HG02943 (cell line): ENCODE measurements around the gene MTFR2.

Experiments
- ATAC-seq: cut with Tn5 transposase; IDR thresholded peaks from one replicate; pipeline ENCODE4 v1.9.1; 2021; ENCODE audit warnings: mild to moderate bottlenecking, low read depth, moderate library complexity; ENCODE audit not compliant: unreplicated experiment

MTFR2 gene

GRCh38 chr6:136249811-136250685 lies at the start of gene MTFR2:
Gene MTFR2 (minus strand): TSS chr6:136250311. CDS start chr6:136249099, 1,212 bp downstream.
- ATAC-seq, result peak; percentile 97

- ATAC-seq, result no peak
Measured at GRCh38 chr6:136294621-136295020, 44.5 kb upstream of the MTFR2 start.

DNA sequence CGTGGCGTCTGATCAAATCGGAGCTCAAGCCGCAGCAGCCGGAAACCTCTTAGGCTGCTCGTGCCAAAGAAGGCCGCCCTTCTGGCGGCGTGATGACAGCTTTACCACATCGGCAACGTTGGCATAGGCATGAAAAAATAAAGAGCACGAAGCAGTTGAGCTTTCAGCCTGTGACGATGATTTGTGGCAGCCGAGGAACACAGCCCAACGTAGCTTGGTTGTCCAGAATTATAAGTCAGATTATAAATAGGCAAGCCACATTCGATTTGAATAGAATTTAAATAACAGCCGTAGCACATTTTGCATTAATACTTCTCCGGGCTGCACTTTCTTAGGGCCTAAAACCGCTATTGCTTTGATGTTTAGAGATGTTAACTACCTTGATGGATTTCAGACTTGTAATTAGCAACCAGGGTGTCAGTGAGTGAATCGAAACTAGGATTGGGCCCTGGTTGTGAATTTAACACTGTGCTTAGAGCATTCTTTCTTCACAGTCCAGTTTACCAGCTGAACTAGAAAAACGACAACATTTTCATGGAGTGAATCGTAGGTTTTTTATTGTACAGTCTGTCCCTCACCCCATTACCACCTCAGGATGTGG lies 40.4 kb upstream of the MTFR2 start:
- ATAC-seq, result peak; percentile 29

DNA sequence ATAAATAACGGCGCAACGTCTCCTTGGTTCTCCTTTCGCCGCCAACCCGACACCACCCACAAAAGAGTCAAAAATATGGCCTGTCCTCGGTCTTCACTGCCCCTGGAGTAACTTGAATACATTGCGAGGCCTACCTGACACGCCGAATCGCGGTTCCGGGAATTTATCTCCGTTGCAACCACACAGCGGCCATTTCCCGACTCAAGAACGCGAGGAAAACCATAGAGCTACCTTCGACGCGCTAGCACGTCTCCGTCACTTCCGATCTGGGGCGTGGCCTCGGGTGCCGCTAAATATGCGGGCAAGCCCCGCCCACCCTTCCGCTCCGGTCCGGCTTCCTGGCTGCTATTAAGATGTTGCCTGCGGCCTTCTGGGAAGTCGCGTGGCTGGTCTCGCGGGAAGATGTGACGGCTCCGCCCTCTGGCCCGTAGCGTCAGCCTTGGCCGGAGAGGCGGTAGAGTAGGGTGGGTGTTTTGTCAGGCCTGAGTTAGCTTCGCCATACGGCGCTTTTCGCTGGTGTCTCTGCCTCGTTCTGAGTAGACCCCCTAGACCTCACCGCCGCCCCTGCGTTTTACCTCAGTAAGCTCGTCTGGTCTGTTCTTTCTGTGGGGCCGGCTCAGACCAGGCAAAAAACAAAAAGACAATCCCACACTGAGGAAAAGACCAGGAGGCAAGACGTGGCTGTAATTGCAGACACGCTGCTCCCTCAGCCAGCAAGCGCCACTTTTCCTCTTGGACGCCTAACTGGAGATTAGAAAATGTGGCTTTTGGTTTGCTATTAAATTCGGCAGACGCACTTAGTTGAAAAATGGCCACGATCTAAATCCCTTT lies 39.7 kb upstream of the MTFR2 start, which contains the start of gene BCLAF1:
TSS of gene BCLAF1 (minus strand) at position 268 of the 831 bp plus-strand sequence. CDS start 9,980 bp downstream, outside the sequence.
- ATAC-seq, result peak; percentile 93

DNA sequence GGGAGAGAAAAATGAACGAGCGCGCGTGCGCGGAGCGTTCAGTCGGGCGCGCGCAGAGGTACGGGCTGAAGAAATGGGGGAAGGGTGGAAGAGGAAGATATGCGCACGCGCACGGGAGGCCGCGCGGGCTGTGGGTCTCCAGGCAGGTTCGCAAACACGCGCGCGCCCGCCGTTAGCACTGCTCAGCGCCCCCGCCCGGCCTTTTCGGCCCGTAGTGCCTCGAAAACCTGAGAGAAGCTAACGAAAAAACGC lies 39.1 kb upstream of the MTFR2 start:
- peak; percentile 40 for ATAC-seq

GRCh38 chr6:136288566-136289326 lies 38.6 kb upstream of the MTFR2 start:
- ATAC-seq, result peak; percentile 35

- no peak for ATAC-seq
Measured at GRCh38 chr6:136284909-136285308, 34.8 kb upstream of the MTFR2 start.

DNA sequence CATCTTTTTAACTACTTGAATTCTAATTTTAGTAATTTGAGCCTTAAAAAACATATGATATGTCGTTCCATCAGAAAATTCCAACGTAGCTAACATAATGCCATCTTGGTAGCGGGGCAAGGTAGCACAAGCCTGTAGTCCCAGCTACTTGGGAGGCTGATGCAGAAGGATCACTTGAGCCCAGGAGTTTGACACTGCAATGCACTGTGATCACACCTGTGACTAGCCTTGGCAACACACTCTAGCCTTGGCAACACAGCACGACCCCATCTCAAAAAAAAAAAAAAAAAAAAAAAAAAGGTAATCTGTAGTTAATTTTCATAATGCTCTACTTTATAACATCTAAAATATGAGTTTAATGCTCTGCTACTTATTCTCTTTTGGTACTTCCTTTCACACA lies 32.8 kb upstream of the MTFR2 start:
- ATAC-seq, result no peak

- no peak for ATAC-seq
Measured at GRCh38 chr6:136280032-136280609, 30.0 kb upstream of the MTFR2 start.

GRCh38 chr6:136274062-136274461 lies 24.0 kb upstream of the MTFR2 start:
- no peak for ATAC-seq

DNA sequence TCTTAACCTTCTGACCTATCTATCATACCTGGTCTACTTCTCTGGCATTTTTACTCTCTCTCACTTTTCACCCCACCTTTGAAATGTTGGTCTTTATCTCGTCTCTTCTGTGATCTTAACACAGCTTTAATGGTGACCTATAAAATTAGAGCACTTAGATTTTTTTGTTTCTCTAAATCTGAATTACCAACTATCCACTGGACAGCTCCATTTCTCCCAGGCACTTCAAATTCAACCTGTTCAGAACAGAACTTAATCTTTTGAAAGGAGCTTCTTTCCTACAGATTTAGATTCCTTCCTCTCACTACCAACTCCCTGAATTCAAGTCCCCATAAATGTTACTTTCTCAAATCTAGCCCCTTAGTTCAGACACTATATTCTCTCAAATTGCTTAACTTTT lies 15.0 kb upstream of the MTFR2 start:
- no peak for ATAC-seq

DNA sequence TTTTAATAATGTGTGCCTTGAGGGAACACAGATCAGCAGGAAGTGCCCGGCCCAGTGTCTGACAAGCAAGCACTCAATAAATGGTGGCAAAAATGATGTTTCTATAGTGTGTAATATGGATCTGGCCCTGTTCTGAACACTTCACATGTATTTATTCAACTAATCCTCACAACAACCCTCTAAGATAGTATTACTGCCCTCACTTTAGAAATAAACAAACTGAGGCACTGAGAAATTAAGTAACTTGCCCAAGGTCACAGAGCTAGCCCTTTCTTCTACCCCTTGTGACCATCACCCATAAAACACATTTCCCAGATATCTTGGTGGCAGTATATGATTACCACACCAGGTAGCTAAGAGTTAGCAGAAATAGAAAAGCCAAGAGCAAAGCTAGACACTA lies 12.8 kb upstream of the MTFR2 start:
- no peak for ATAC-seq

DNA sequence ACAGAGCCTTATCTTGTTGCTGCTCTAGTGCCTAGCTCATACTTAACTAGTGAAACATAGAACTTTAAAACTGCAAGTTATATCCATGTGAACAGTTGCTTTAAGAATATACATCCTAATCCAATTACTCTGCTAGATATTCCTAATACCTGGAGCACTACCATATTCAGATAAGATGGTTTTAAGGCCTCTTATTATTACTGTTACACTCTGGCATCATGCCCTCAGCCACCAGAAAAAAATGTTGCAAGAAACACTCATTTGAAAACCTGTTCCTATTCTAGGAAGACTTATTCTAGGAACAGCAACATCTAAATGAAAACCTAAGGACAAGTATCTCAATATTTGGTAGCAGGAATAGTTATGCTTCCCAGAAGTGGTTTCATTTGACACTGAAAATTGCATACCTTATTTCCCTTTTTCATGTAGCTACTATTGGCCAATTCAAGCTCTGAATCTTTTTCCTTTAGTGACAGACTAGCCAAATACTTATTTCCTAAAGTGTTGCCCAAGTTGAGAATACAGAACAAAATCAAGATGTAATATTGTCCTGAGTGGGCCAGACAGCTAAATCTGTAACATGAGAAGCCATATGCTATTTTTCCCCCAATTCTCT lies 4.8 kb upstream of the MTFR2 start:
- ATAC-seq, result no peak

GRCh38 chr6:136253734-136254133 lies 3.6 kb upstream of the MTFR2 start:
- no peak for ATAC-seq

DNA sequence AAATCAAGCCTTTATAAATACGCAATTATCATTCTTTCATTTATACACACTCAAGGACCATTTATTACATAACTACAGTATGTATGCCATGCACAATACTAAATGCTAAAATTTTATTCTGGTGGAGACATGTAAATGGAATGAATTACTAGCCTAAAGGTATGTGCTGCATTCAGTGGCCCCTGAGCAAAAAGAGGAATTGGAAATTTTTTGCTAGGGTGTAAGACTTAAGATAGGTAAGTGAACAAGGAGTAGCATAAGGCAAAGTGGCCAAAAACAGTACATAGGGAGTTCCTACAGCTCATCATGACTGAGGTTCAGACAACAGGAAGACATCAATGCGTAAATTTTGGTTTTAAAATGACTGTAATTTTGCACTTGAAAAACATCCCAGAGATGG lies 2.3 kb upstream of the MTFR2 start:
- no peak for ATAC-seq

- ATAC-seq, result no peak
Measured at GRCh38 chr6:136251394-136251793, 1.3 kb upstream of the MTFR2 start.

- peak; percentile 9 for ATAC-seq
Measured at GRCh38 chr6:136250686-136251008, 536 bp upstream of the MTFR2 start.

DNA sequence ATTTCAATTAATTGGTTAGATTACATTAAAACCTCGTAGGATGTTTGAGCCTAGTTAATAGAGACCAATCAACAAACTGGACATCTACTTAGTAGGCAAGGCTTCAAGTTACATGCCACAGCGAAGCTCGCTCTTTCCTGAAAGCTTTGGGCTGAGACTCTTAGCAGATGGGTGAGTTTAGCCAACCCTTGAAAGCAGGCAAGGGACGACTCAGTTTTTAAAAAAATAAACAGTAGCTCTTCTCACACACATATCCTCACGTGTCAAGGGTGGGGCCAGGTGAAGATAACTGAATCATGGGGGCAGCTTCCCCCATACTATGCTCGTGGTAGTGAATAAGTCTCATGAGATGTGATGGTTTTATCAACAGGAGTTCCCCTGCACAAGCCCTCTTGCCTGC lies 775 bp downstream of the MTFR2 start:
- ATAC-seq, result no peak

DNA sequence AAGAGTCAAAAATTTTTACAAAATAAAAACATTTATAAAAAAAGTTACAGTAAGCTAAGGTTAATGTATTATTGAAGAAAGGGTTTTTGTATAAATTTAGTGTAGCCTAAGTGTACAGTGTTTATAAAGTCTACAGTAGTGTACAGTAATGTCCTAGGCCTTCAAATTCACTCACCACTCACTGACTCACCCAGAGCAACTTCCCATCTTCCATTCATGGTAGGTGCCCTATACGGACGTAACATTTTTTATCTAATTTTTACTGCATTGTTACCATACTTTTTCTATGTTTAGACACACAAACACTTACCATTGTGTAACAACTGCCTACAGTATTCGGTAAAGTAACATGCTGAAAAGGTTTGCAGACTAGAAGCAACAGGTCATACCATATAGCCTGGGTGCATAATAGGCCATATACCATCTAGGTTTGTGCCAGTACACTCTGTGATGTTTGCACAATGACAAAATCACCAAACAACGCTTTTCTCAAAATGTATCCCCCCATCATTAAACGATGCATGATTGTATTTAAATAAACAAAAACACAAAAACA lies 6.0 kb downstream of the MTFR2 start:
- no peak for ATAC-seq
